GM12874 (cell line): ENCODE measurements around the gene CABP4.

Experiments used
- CTCF ChIP-seq: IDR thresholded peaks from 2 replicates; pipeline ENCODE4 v1.5.1; 2011; ENCODE audit warnings: low read depth, mild to moderate bottlenecking, control low read depth, low read length, moderate library complexity; ENCODE audit not compliant: insufficient read depth

The CABP4 gene

DNA sequence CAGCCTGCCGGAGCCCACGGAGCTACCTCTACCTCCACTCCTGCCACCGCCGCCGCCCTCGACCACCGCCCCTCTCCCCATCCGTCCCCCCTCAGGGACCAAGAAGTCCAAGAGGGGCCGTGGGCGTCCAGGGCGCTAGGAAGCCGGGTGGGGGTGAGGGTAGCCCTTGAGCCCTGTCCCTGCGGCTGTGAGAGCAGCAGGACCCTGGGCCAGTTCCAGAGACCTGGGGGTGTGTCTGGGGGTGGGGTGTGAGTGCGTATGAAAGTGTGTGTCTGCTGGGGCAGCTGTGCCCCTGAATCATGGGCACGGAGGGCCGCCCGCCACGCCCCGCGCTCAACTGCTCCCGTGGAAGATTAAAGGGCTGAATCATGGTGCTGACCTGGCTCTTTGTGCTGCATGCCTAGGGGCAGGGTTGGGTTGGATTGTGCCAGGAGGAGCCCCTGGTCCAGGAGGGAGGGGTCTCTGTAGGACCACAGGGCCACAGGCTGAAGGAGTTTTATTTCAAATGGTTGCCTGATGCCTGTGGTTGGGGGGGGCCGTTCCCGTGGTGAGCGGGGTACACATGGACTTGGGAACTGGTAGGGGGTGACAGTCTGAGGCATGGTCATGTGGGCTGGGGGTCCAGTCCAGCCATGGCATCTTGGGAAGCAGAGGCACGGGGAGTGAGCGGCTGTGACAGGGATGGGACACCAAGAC lies 20.0 kb upstream of the CABP4 start:
- no peak for TF ChIP-seq CTCF

GRCh38 chr11:67435727-67436458 lies 19.3 kb upstream of the CABP4 start:
- no peak for TF ChIP-seq CTCF

- TF ChIP-seq CTCF, result no peak
Observed at GRCh38 chr11:67436459-67437081, 18.6 kb upstream of the CABP4 start.

GRCh38 chr11:67437082-67437808 lies 17.9 kb upstream of the CABP4 start, which contains the start of gene PTPRCAP:
Gene PTPRCAP, minus strand, starts transcription at chr11:67437682. Its CDS starts 63 bp downstream, at chr11:67437619.
- no peak for TF ChIP-seq CTCF

DNA sequence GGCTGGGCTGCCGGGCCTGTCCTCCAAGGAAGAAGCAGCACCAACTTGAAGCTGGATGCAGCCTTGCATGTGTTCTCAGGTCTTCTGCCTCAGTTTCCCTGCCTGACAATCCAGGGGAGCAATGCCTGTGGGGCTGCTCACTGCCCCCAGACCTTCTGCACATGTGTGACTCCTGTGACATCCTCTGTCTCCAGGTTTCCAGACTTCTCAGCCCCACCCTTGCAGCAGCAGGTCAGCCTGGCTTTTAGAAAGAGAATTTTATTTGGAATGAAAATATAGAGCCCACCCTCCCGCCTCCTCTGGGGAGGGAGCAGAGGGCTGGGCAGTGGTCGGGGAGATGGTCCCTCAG lies 17.4 kb upstream of the CABP4 start:
- no peak for TF ChIP-seq CTCF

DNA sequence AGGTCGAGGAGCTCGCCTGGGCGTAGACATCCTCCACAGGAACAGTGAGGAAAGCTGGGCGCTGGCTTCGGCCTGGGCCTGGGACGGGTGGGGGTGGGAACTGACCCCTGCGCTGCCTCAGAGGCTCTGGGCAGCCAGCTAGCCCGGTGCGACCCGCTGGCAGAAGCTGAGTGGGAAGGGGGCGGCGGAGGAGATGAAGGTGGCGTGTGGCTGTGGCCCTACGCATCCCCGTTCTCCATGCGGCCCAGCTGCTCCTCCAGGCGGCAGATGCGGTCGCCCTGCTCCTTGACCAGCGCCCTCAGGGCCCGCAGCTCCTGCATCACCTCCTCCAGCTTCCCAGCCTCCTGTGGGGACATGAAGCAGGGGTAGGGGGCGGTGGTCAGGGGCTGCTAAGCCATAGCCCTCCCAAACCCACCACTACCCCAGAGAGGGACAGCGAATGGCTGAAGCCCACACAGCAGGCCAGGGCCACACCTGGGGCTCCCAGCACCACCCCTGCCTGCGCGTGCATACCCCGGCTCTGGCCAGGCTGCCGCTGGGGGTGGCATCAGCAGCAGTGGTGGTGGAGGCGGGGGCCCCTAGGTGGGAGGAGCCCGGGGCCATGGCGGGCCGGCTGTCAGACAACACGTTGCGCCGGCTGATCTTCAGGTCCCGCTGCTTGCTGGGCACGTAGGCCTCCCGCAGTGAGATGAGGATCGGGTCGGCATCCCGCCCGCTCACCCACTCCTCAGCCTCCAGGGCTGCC lies 16.8 kb upstream of the CABP4 start:
- TF ChIP-seq CTCF, result no peak
